ENCODE data around the gene MED26.

The MED26 gene

DNA sequence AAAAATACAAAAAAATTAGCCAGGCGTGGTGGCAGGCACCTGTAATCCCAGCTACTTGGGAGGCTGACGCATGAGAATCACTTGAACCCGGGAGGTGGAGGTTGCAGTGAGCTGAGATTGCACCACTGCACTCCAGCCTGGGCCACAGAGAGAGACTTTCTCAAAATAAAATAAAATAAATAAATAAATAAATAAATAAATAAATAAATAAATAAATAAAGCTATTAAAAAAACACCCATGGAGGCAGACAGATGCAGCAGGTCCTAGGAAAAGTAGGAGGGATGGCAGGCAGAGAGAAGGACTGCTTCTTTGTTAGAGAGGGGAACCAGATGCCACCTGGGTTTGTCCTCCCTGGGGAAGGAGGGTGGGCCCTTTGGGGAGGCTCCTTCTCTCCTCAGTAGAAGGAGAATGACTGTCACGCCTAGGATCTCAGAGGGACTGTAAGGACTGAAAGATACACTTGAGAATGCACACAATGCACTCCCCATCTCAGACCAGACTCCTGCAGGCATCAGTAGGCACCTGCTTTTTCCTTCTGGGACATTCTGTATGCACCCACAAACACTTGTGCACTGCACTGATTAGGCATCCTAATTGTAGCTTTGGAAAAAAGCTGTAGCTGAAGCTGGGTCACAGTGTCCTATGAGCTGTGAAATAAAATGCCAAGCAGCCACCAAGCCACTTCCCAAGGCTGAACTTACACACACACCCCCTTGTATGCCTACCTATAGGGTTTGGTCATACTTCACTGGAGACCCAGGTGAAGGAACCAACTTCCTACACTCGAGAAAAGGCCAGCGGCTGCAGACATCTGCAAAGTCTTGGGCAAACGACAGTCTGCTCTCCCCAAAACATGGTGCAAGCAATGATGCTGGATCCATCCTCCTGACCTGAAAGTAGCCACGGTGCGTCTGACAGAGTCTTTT is 36.9 kb downstream of the MED26 start:
- no peak for DNase-seq (ENCODE audit: low read depth in 4 of 4, low spot score in 1 of 4)

DNA sequence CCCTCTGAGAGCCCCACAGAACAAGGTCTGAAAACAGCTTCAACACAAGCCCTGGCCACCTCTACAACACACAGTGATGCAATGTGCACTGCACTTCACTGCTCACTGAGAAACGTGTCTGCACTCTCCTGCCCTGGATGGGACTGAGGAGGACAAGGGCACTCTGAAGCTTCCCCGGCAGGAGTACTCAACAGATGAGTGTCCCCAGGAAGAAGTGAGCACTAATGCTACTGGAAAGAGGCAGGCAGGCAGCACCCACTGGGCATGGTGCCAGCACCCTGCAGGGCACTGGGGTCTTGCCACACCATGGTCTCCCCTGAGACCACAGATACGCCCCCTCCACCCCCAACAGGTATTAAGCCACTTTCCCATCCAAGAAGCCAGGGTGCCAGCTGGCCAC is 38.1 kb downstream of the MED26 start:
- no peak for DNase-seq (ENCODE audit: low read depth in 4 of 4, low spot score in 1 of 4)

DNA sequence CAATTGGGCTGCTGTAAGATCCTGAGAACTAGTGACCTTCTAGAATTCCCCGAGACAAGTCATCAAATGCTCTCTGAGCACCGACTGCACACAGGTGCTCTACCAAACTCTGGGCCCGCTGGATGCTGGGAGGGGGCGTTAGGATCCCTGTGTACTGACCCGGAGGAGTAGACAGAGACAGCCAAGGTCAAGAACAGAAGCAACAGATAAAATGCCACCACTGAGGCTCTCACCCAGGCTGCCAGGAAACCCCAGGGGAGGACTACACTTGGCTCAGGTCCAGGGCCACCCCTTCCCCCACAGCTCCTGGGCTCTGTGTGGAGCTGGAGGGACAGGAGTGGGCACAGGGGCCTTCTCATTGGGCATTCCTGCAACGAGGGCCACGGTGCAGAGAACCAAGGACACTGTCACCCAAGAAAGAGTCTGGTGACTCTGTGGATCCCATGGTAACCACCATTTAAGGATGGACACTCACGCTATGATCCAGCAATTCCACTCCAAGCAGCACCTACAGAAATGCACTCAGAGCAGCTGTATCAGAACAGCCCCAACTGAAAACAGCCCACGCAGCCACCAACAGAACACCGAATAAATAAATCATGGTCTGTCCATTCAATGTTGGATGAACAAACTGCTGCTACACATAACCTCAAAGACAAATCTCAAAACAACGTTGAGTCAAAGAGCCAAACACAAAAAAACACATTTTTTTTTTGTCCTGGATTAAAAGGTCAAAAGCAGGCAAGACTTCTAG is 39.0 kb downstream of the MED26 start:
- DNase-seq (ENCODE audit: low read depth in 4 of 4, low spot score in 1 of 4) = no peak

DNA sequence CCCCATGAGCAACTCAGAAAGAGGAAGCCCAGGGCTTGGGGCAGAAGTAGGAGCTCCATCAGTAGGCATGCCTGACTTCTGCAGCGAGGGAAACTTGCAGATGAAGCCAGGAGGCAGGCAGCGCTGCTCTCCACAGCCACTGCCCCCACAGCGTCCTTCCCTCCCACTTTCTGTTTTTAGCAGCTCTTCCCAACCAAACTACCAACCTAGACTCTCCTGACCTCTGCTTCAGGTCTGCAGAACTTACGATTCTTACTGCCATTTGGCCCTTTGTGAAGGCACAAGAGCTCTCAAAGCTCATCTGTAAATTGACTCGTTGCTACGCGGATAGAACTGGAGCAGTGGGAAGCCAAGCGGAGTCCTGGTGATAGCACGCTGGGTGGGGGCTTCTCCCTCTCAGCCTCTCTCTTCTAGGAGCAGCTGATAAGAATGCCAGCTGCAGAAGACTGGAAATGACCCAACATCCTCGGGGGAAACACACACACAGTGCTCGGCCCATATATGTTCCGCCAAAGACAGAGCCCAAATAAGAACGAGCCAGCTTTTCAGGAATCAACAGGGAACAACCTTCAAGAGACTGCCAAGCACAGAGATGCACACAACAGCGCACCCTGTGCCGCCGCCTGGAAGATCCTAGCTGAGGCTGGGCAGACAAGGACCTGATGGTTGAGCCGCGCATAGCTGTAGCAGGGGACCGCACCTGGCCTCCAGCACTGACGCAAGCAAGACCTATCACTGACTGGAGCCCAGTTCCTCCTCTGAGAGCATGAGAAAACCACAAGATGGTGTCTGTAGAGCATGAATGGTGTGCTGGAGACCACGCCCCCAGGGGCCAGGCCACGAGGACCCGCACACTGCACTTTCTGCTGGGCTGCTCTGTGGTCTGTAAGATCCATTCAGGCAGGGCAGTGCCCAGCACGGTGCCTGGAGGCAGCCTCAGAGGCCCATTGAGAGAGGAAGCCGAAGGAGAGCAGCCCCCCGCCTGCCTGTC is 39.9 kb downstream of the MED26 start:
- DNase-seq (ENCODE audit: low read depth in 4 of 4, low spot score in 1 of 4) = peak in 1 of 4 experiments; percentile 61

DNA sequence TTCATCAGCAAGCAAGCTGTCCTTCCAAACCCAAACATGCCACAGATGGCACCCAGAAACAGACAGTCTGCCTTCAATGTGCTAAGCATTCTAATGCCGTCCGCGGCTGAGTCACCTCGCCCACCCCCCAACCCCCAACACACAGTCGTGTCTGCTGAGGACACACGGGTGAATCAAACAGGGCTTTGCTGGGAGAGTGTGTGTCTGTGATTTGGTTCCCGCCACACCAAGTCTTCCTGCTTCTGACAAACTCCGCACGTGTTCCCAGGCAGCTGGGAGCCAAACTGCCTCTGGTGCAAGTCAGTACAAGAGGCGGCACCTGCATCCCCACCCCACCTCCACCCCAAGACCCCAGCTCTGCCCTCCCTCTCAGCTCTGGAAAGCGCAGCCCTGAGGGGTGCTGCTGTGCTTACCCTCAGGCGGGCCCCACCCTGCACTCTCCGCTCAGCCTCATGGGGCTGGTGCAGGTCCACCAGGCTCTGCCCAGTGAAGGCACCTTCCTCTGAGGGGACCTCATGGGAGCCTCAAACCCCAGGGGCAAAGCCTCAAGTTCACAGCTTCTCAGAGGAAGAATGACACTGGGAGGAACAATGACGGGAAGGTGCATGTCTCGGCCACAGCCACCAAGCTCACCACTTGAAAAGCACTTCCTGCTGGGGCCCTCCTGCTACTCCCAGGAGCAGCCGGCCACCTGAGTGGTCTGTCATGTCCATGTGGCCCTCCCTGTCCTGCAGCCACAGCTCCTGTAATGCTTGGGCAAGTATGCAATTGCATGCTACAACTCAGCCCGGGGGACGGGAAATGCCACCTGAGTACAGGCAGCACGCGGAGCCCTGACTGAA is 40.8 kb downstream of the MED26 start:
- peak in 1 of 4 experiments; percentile 30 for DNase-seq (ENCODE audit: low read depth in 4 of 4, low spot score in 1 of 4)

DNA sequence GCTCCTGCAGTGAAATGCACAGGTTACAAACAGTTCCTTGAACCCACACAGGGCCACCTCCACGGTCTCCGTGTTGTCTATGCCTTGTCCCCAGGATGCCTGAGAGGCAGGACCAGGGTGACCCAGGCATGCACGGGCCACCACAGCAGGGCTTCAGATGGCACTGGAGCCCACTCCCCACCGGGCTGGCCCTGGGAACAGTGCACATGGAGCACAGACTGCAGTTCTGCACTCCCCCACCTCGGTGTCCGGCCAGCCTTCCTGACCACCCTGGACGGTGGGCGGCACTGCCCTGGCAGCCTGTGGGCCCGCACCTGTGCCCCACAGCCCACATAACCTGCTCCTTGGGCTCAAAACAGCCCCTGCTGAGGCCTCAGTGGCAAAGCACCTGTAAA is 41.5 kb downstream of the MED26 start:
- DNase-seq (ENCODE audit: low read depth in 4 of 4, low spot score in 1 of 4) = no peak

DNA sequence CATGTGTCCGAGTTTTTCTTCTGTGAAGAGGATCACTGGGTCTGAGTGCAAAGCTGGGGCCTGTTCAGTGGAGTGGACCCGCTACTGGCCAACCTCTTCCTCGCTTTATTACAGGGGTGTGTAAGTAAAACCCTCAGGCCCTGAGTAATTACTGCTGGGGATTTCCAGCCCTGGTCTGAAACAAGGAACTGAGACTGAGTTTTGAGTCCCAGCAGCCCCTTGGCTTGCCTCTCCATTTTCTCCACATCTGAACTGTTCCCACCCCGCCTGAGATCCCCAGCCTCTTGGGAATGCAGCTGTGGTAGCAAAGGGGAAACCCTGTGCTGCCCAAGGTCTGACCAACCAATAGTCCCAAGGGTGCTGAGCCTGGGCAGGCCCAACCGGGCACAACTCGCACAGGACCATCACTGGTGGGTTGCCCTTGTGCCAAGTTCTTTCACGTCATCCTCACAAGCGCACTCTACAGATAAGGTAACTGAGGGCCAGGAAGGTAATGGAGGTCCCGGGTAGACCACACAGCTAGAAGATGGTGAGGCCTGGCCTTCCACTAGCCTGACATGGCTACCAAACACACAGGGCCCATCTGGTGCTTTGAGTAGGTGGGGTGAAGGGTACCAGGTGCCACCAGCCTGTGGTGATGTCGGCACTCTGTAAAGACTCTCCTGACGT is 42.1 kb downstream of the MED26 start:
- peak in 1 of 4 experiments; percentile 30 for DNase-seq (ENCODE audit: low read depth in 4 of 4, low spot score in 1 of 4)

DNA sequence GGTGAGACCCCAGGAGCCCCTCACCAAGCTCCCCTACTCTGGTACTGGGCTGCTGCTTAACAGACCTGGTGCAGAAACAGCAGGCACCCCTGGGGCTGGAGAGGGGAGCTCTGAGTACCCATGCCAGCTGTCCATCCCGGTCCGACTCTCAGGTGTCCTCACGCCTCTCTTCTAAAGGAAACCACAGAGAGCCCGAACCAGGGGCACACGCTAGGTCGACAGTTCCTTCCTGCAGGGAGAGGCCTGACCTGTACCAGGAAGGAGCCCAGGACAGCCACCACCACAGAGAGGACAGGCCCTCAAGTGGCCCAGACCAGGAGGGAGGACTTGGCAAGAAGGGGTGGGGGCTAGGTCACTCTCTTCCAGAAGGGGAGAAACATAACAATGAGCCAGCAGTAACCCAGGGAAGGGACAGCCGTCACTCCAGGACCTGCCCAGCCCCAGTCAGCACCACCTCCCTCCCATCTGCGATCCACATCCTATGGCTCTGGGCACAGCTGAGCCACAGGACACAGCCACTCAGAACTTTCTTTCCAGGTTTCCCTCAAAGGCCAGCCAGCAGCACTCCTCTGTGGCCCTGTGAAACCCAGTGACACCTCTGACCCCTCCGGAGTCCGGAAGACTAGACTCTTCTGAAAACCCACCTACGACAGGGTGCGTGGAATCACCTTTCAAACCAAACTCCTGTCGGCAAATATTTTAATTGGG is 42.8 kb downstream of the MED26 start:
- no peak for DNase-seq (ENCODE audit: low read depth in 4 of 4, low spot score in 1 of 4)

DNA sequence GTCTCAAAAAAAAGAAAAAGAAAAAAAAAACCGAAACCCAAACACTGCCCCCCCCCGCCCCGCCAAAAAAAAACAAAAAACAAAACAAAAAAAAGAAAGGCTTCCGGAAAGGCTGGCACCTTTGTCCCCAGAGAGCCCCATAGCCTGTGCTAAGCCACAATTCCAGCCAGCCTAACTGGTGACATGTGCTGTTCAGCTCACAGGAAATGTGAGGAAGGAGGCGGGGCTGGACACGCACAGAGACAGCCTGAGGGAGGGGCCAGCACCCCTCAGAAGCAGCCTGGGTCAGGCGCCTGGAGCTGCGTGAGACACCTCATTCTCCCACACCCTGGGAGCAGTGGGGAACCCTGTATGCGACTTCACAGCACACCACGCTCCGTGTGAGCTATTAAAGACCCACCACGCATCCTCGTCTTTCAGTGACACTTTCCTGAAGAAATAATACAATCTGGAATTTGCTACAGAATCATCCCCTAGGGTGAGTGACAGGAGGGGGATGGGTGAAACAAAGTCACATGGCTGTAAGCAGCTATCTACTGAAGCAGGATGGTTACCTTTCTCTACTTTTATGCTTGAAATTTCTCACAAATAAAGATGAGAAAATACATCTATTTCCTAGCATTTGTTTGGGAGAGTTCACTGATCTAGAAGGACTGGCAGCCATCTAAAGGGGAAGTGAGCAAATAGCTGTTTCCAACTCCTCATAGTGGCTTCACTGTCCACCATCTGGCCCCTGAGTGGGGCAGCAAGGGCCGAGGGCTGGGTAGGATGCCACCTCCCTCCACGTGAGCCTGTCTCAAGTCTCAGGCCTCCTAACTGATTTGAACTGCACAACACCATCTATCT is 43.5 kb downstream of the MED26 start:
- peak; percentile 58 to 85 (median 72) for DNase-seq (ENCODE audit: low read depth in 4 of 4, low spot score in 1 of 4)

DNA sequence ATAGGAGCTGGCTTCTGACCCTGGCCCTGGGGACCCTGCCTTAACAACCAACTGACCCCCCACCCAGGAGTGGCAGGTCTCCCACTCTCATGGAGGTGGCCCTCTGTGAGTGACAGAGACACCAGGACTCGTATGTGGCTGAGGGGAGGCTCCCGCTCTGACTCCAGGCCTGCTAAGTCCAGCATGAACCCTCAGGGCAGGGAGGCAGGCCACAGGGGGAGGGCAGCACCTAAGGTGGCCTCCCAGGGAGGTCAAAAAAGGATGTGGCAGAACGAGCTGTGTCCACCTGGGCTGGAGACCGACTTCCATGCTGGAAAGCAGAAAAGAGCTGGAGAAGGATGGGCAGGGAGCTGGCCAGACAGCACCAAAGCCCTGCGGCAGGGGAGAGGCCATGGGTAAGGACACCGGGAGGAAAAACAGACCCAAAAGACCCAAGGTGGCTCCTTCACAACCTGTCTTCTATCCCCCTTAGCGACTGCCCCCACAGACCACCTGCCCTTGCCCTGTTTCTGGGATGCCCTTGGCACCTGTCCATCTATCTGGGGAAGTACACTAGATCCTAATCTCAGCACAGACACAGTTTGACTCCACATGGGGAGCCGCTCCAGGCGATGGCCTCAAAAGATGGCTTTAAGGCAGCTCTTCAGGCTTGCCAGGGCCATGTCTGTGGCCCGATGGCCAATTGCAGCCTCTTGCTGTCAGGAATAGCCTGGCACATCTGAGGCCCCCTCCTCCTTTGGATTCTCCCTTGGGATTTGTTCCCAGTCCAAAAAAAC is 45.3 kb downstream of the MED26 start:
- no peak for DNase-seq (ENCODE audit: low read depth in 4 of 4, low spot score in 1 of 4)

DNA sequence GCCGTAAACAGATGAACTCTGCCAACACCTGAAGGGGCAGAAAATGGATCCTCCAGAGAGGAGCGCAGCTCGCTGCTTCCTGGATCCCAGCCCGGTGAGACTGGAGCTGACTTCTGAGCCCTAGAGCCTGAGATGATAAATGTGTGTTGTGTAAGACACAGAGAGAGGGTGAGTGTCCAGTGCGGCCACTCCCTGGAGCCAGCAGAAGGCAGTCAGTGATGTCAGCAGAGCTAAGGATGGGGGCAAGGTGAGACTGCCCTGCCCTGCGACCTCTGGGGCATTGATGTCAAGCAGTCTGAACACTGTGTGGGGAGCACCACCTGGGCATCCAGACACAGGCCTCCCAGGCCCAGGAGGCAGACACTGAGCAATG is 46.0 kb downstream of the MED26 start:
- no peak for DNase-seq (ENCODE audit: low read depth in 4 of 4, low spot score in 1 of 4)

DNA sequence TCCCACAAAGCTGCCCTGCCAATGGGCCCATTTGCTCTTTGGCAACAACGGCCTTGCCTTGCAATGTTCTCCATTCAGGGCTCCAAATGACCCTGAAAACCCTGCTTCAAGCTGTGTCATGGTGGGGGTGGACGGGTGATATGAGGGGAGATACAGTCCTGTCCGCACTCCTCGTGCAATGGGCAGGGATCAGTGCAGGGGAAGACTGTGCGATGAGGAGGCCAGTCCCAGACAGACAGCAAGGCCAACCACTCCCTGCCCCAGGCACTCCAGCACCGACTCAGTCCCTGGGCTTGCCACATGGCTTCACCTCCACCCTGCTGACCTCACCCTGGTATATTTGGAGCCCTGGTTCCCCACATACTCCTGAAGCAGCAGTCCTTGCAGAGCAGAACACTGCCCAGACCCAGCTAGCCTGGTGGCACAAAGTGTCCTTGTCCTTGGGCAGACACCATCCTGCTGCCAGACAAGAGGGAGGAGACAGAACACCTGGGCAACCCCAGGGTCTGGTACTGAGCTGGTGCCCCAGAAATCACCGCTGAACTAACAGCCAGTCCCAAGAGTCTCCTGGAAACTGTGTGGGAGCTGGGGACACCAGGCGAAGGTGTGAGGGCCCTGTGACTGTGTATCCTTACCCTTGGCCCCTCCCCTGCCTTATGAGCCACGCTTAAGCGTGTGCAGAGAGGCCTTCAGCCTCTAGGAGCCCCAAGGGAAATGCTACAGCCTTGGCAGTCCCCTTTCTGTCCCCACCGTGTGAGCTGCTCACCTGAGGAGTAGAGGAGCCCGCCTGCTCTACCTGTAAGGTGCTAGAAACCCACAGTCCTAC is 46.6 kb downstream of the MED26 start:
- no peak for DNase-seq (ENCODE audit: low read depth in 4 of 4, low spot score in 1 of 4)

DNA sequence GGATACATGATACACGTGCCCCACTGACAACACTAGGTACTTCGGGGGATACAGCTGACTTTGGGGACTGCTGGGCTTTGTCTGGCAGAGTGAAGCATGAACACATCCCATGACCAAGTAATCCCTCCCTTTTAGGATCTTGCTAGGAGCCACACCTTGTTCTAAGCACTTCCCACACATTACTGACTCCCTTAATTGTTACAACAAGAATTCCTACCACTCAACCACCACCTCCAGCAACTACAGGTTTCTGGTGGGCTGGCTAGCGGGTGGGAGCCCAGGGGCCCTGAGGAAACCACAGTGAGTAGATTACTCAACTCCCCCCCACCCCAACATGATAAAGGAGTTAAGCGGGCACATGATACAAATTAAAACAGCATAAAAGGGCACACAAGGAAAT is 48.6 kb downstream of the MED26 start:
- DNase-seq (ENCODE audit: low read depth in 4 of 4, low spot score in 1 of 4) = no peak

DNA sequence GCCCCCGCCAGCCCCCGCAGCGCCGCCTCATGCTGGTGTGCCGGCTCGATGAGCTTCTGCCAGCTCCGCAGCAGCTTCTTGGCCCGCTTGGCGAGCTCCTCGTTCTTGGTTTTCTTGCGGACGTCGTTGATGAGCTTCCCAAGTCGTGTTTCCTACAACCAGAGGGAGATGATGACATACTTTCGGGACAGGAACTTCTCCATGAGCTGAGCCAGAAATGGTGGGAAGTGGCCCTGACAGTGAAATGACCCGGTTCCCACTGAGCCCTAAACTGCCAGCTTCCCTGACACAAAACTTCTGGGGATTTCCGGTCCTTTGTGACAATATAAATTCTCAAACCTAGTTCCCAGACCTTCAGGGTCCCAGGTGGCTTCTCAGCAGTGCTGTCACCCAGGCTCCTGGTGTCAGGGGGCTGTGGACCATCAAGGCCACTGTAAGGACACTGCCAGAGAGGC is 50.4 kb downstream of the MED26 start:
- DNase-seq (ENCODE audit: low read depth in 4 of 4, low spot score in 1 of 4) = no peak

DNA sequence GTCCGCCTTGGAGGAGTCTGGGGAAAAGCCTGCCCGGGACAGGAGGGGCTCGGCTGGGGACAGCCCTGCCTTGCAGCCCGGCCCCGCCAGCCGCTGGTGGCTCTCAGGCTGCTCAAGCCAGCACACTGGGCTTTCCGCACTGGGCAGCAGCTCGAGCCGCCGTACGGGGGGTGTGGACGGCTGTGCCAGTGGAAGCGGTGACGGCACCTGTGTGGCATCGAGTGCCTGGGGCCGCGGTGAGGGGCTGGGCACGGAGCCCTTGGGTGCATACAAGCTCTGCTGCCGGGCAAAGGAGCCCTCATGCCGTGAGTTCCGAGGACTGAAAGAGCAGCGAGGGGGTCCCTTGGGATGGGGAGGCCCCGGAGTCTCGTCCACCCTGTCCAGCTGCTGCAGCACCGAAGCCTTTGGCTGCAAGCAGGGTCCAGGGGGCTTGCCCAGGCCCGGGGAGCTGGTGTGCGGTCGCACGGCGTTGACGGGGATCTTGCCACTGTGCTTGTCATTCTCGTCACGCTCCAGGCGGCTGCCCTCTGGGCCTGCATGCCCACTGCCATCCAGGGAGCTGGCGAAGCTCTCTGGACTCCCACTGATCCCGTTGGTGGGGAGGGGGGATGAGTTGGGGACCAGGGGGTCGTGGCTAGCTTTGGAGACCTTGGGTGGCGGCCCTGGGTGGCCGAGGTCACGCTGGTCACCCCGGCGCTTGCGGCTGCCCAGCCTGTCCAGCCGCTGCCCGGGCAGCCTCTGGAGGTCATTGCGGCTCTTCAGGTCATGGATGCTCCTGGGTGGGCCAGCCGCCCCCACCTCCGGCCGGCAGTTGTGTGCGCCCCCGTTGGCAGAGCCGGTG is 51.1 kb downstream of the MED26 start:
- no peak for DNase-seq (ENCODE audit: low read depth in 4 of 4, low spot score in 1 of 4)

Data from stimulated activated CD4-positive, alpha-beta T cell treated with anti-CD3 and anti-CD28 coated beads, Interleukin-1b, Interleukin-23, amount 100 ng/mL, for 24 hours (primary cell).